Calu3 (cell line): ENCODE data around the gene PODXL2. TPM values are rescaled to one million over a fixed set of nuclear protein-coding genes. Genes with fewer than 3 reads are reported as not detected.

Source experiments
- BruUV-seq: library from RNA; stranded (reverse); fragments of 400-500 nt; replicated peaks from 2 replicates; lab custom pipeline; 2021; lab: Mats Ljungman, UMichigan
- CTCF ChIA-PET: fragments of 300-600 bp; sonication (Branson Sonifier 250); formaldehyde crosslinking; loops from one replicate; lab custom pipeline; 2022; ENCODE audit warnings: antibody characterized with exemption; lab: Charles Lee
- DNase-seq: peaks from one replicate; pipeline ENCODE4 v3.0.0; 2022
- H3K27ac Mint-ChIP-seq: one replicate; pipeline ENCODE4 v1.8.0; 2022; ENCODE audit warnings: mixed read lengths; ENCODE audit not compliant: unreplicated experiment
- H3K27me3 Mint-ChIP-seq: one replicate; pipeline ENCODE4 v1.8.0; 2022; ENCODE audit warnings: mixed read lengths; ENCODE audit not compliant: unreplicated experiment
- H3K36me3 Mint-ChIP-seq: one replicate; pipeline ENCODE4 v1.8.0; 2022; ENCODE audit warnings: mild to moderate bottlenecking, moderate library complexity, mixed read lengths; ENCODE audit not compliant: insufficient read depth, unreplicated experiment
- H3K4me1 Mint-ChIP-seq: one replicate; pipeline ENCODE4 v1.8.0; 2022; ENCODE audit warnings: mild to moderate bottlenecking, low read depth, mixed read lengths; ENCODE audit not compliant: unreplicated experiment
- H3K4me3 Mint-ChIP-seq: one replicate; pipeline ENCODE4 v1.8.0; 2022; ENCODE audit warnings: mild to moderate bottlenecking, low read depth, moderate library complexity, mixed read lengths; ENCODE audit not compliant: unreplicated experiment
- H3K9me3 Mint-ChIP-seq: one replicate; pipeline ENCODE4 v1.8.0; 2022; ENCODE audit warnings: low read depth, mixed read lengths; ENCODE audit not compliant: unreplicated experiment
- CTCF ChIP-seq: fragments of 200-600 bp; IDR thresholded peaks from one replicate; pipeline ENCODE4 v1.8.0; 2022; ENCODE audit warnings: antibody characterized with exemption; ENCODE audit not compliant: unreplicated experiment
- intact Hi-C: fragments of 100-400 bp; cut with micrococcal nuclease; formaldehyde crosslinking; loops from one replicate; pipeline ENCODE4 v1.10.0; 2022; ENCODE audit not compliant: unreplicated experiment
- microRNA-seq: library from miRNA; unstranded; fragments of <30 nt; microRNA quantifications from one replicate; pipeline ENCODE4 v1.2.0, GENCODE V29; 2022
- total RNA-seq: library from RNA; stranded (reverse); gene quantifications from 2 replicates; pipeline ENCODE4 v1.2.3, GENCODE V29; 2022

Gene PODXL2
- total RNA-seq, 1 experiment from 2014 or later, result 36.1 TPM

GRCh38 chr3:127720985-127721935 is 92.3 kb downstream of the PODXL2 start:
- CTCF ChIA-PET, result no interaction called here
- no peak for TF ChIP-seq CTCF
- H3K4me3 Mint-ChIP-seq, result no peak overlapping the region
- no TSS peak for BruUV-seq
- H3K4me1 Mint-ChIP-seq, result no peaks in the 10 kb centered on the region
- no peaks in the 10 kb centered on the region for H3K27me3 Mint-ChIP-seq
- no peaks in the 10 kb centered on the region for H3K36me3 Mint-ChIP-seq
- intact Hi-C loops, result no loop called here
- DNase-seq, result no peak
- peaks cover 2% of the 10 kb centered on the region for H3K9me3 Mint-ChIP-seq
- no peak overlapping the region for H3K27ac Mint-ChIP-seq

GRCh38 chr3:127722091-127722784 is 93.3 kb downstream of the PODXL2 start:
- no TSS peak for BruUV-seq
- intact Hi-C loops, result no loop called here
- Mint-ChIP-seq H3K36me3 (no peaks in the 10 kb centered on the region), H3K27me3 (no peaks in the 10 kb centered on the region), H3K4me3 (no peak overlapping the region), H3K27ac (no peak overlapping the region), H3K4me1 (no peaks in the 10 kb centered on the region), H3K9me3 (peaks cover 2% of the 10 kb centered on the region)
- no peak for DNase-seq
- no peak for TF ChIP-seq CTCF
- CTCF ChIA-PET, result no interaction called here

Small RNA genes within 50 kb of the gene (microRNA-seq; reads per million reads assigned to microRNA genes)
- 2.8 reads per million for gene MIR7976

Other genes starting within 250 kb of the PODXL2 start
- 62.4 and 66.4 TPM in 2 replicates for gene TPRA1, start 38.5 kb upstream of the PODXL2 start, total RNA-seq
- 120 and 121 TPM in 2 replicates for gene MCM2, start 30.8 kb upstream of the PODXL2 start, total RNA-seq
- gene ABTB1, start 43.8 kb downstream of the PODXL2 start, total RNA-seq, result 25.1 and 27.2 TPM in 2 replicates
- 42.4 and 55.2 TPM in 2 replicates for gene MGLL, start 193.3 kb downstream of the PODXL2 start, total RNA-seq